ENCODE data around the gene TXNRD3. TPM values are rescaled to one million over a fixed set of nuclear protein-coding genes. Genes with fewer than 3 reads are reported as not detected.

TXNRD3 gene
- total RNA-seq, 6 experiments from 2014 or later: 7.3 to 10.4 (median 7.9) TPM

GRCh38 chr3:126622694-126623093 lies 32.2 kb downstream of the TXNRD3 start:
- no peak for DNase-seq
- peaks cover 0 to 5% (median 0%) of the 10 kb centered on the region in 4 donors for H3K36me3 ChIP-seq
- WGBS (ENCODE audit: insufficient coverage, low coverage, low lambda C conversion rate, missing lambda C conversion rate): 92% methylated on average over 1 of the region's 1 CpG
- no peaks in the 10 kb centered on the region for H3K27me3 ChIP-seq
- H3K27ac ChIP-seq: no peak overlapping the region
- intact Hi-C loops (cut with DNase I): no loop called here
- H3K9me3 ChIP-seq: no peaks in the 10 kb centered on the region
- no peak for ATAC-seq
- no peak overlapping the region for H3K4me3 ChIP-seq
- no peak for TF ChIP-seq POLR2A (IDR thresholded peaks at IDR 0.05)
- no peak for TF ChIP-seq CTCF (IDR thresholded peaks at IDR 0.05)
- H3K4me1 ChIP-seq: no peaks in the 10 kb centered on the region

DNA sequence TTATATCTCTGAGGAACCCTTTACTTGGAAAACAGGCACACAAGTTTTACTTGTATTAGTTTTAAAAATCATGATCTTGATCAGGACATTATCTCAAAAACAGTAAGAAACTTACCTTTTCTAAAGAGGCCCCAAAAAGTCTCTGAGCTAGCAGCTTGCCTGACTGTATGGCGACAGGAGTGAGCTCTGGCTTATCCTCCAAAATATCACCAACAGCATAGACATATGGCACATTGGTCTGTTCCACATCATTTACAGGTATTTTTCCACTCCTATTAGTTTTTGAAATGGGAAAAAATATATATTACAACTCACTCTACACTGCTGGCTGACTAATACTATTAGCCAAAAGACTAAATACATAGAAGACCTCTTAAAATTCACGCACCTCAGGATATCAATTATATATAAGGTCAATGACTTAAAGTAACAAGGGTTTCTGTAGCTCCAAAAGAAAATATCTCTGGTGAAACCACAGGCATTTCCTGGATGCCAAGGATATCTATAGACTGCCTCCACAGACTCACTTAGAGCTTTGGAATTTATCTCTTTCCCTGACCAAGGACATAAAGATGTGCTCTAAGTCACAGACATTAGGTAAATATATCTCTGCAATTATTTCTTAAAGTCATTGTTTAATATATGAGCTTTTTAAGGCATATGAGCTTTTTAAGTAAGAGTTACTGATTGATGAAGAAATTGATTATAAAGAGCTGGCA lies 33.1 kb downstream of the TXNRD3 start:
- H3K27ac ChIP-seq: no peak overlapping the region
- no peak for TF ChIP-seq CTCF (IDR thresholded peaks at IDR 0.05)
- no peak for TF ChIP-seq POLR2A (IDR thresholded peaks at IDR 0.05)
- ATAC-seq (no peak), DNase-seq (no peak)
- H3K4me3 ChIP-seq: no peak overlapping the region
- no peaks in the 10 kb centered on the region for H3K27me3 ChIP-seq
- peaks cover 0 to 5% (median 0%) of the 10 kb centered on the region in 4 donors for H3K36me3 ChIP-seq
- intact Hi-C loops (cut with DNase I): no loop called here
- no peaks in the 10 kb centered on the region for H3K4me1 ChIP-seq
- H3K9me3 ChIP-seq: no peaks in the 10 kb centered on the region
- 100% methylated on average over 2 of the region's 2 CpGs for WGBS (ENCODE audit: insufficient coverage, low coverage, low lambda C conversion rate, missing lambda C conversion rate)

- ATAC-seq (no peak), DNase-seq (no peak)
- 93% methylated on average over 1 of the region's 1 CpG for WGBS (ENCODE audit: insufficient coverage, low coverage, low lambda C conversion rate, missing lambda C conversion rate)
- Histone ChIP-seq H3K4me3 (no peak overlapping the region), H3K4me1 (no peaks in the 10 kb centered on the region), H3K27me3 (no peaks in the 10 kb centered on the region), H3K27ac (no peak overlapping the region), H3K9me3 (no peaks in the 10 kb centered on the region), H3K36me3 (peaks cover 0 to 5% (median 0%) of the 10 kb centered on the region in 4 donors)
- no peak for TF ChIP-seq POLR2A (IDR thresholded peaks at IDR 0.05)
- no peak for TF ChIP-seq CTCF (IDR thresholded peaks at IDR 0.05)
- intact Hi-C loops (cut with DNase I): no loop called here
These were observed 33.8 kb downstream of the TXNRD3 start for GRCh38 chr3:126621171-126621570.

- no peak for TF ChIP-seq POLR2A (IDR thresholded peaks at IDR 0.05)
- no peak for TF ChIP-seq CTCF (IDR thresholded peaks at IDR 0.05)
- no peaks in the 10 kb centered on the region for H3K9me3 ChIP-seq
- 80% methylated on average over 7 of the region's 7 CpGs for WGBS (ENCODE audit: insufficient coverage, low coverage, low lambda C conversion rate, missing lambda C conversion rate)
- H3K4me3 ChIP-seq: no peak overlapping the region
- no peak overlapping the region for H3K27ac ChIP-seq
- H3K36me3 ChIP-seq: peaks cover 0 to 5% (median 0%) of the 10 kb centered on the region in 4 donors
- no peaks in the 10 kb centered on the region for H3K4me1 ChIP-seq
- DNase-seq (no peak), ATAC-seq (no peak)
- no peaks in the 10 kb centered on the region for H3K27me3 ChIP-seq
- intact Hi-C loops (cut with DNase I): no loop called here
These were observed 34.2 kb downstream of the TXNRD3 start for GRCh38 chr3:126620738-126621137.

All from right lobe of liver (tissue), 6 donors.